ENCODE measurements around the gene CSRNP2.

Gene CSRNP2

DNA sequence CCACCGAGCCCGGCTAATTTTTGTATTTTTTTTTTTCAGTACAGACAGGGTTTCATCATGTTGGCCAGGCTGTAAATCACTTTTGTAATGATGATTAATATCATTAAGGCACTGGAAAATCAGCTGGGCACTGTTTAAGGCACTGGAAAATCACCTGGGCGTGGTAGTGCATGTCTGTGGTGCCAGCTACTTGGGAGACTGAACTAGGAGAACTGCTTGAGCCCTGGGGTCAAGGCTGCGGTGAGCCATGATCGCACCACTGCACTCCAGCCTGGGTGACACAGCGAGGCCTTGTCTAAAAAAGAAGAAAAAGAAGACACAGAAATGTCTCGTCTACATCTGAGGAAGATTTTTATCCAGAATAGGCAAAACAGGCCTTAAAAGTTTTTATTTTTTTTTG is 70.0 kb downstream of the CSRNP2 start:
- in situ Hi-C loops (cut with MboI; ENCODE audit: low sequenced_read_pairs): no loop called here
- Histone ChIP-seq H3K27me3 (ENCODE audit: low read depth) (no peaks in the 10 kb centered on the region), H3K36me3 (replicated peaks) (peaks cover under 1% of the 10 kb centered on the region), H3K9me3 (no peaks in the 10 kb centered on the region), H3K4me3 (no peak overlapping the region), H3K4me1 (peaks cover 33% of the 10 kb centered on the region)
- no peak for DNase-seq (ENCODE audit: low spot score in 2 of 2)

DNA sequence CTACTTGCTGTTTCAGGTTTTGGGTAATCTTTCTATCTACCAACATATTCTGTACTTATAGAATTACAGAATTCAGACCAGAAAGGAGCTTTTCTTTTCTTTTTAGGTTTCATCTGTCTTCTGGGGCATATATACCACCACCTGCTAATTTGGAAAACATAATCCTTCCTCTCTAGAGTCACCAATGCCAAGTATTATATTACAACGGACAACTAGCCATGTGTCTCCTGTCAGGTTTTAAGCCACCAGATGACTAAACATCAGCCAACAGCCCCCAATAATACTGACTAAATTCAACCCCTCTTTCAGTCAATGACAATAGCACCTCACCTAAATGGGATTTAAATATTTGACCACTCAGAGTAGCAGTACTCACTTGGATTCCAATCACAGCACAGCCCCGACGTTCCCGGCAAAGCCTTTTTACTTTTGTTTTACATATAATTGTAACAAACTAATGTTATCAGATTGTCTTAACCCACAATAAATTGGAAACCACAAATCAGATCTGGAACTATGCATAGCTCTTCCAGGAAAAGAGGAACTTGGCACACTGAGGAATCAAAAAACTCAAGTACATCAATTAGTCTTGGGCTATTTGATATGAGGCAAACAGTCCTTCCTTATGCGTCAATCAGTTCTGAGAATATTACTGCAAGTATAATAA is 70.7 kb downstream of the CSRNP2 start:
- no peaks in the 10 kb centered on the region for H3K27me3 ChIP-seq (ENCODE audit: low read depth)
- H3K9me3 ChIP-seq: no peaks in the 10 kb centered on the region
- no peak overlapping the region for H3K4me3 ChIP-seq
- in situ Hi-C loops (cut with MboI; ENCODE audit: low sequenced_read_pairs): no loop called here
- H3K4me1 ChIP-seq: peaks cover 33% of the 10 kb centered on the region
- peaks cover 8% of the 10 kb centered on the region for H3K36me3 ChIP-seq (replicated peaks)
- no peak for DNase-seq (ENCODE audit: low spot score in 2 of 2)

- H3K27me3 ChIP-seq (ENCODE audit: low read depth): no peaks in the 10 kb centered on the region
- no peaks in the 10 kb centered on the region for H3K9me3 ChIP-seq
- peaks cover 15% of the 10 kb centered on the region for H3K36me3 ChIP-seq (replicated peaks)
- DNase-seq (ENCODE audit: low spot score in 2 of 2): peak; percentile 34 to 79
- in situ Hi-C loops (cut with MboI; ENCODE audit: low sequenced_read_pairs): no loop called here
- peaks cover 33% of the 10 kb centered on the region for H3K4me1 ChIP-seq
- no peak overlapping the region for H3K4me3 ChIP-seq
Observed at GRCh38 chr12:51011955-51012354, 71.4 kb downstream of the CSRNP2 start.

All from HAP-1 (cell line).